HCT116 (cell line): ENCODE results near the gene FLNC. TPM values are rescaled to one million over a fixed set of nuclear protein-coding genes. Genes with fewer than 3 reads are reported as not detected.

Experiments used
- ATAC-seq: fragments of 200-7000 bp; cut with Tn5 transposase; 2 replicates; pipeline ENCODE4 v1.9.1; 2020; ENCODE audit warnings: mild to moderate bottlenecking, moderate library complexity
- BruUV-seq: library from RNA; stranded (reverse); fragments of 400-500 nt; replicated peaks from 2 replicates; lab custom pipeline; 2021; lab: Mats Ljungman, UMichigan
- CTCF ChIA-PET: fragments of 300-600 bp; sonication (Branson Sonifier 250); formaldehyde crosslinking; loops from one replicate; lab custom pipeline; 2021; ENCODE audit warnings: antibody characterized with exemption; lab: Charles Lee
- POLR2A ChIA-PET: fragments of 300-600, 350-600 bp; sonication (Branson Sonifier 250); formaldehyde crosslinking; loops from one replicate; lab custom pipeline; 2021; ENCODE audit warnings: antibody characterized with exemption; lab: Charles Lee
- RAD21 ChIA-PET, 2 experiments: fragments of 300-600 bp; sonication (Branson Sonifier 250); formaldehyde crosslinking; loops; one replicate each; lab custom pipeline; 2023; ENCODE audit warnings: low total read pairs in 2 of 2; ENCODE audit not compliant: uncharacterized antibody in 2 of 2, unreplicated experiment in 2 of 2, low non-redundant PET in 1 of 2; lab: Charles Lee
- DNase-seq: peaks from one replicate; pipeline ENCODE4 v3.0.0-alpha.2; 2010; ENCODE audit warnings: low read depth, low spot score
- H2AFZ ChIP-seq: fragments of 200-600 bp; shearing (Covaris generic), sonication (generic); 2 replicates; pipeline ENCODE4 v1.6.1; 2017; ENCODE audit warnings: low read depth, mixed run types, mixed read lengths, antibody characterized with exemption, low read length; ENCODE audit not compliant: poor library complexity, severe bottlenecking
- H3K27ac ChIP-seq: 2 replicates; pipeline ENCODE4 v1.5.1; 2012; ENCODE audit warnings: low read depth, low read length
- H3K27me3 ChIP-seq: fragments of 200-600 bp; sonication (generic); 2 replicates; pipeline ENCODE4 v1.6.1; 2016; ENCODE audit warnings: mixed run types, low read length, mixed read lengths; ENCODE audit not compliant: insufficient read depth
- H3K36me3 ChIP-seq, 2 experiments: fragments of 200-500 bp in 1 of 2; fragments of 200-600 bp in 1 of 2; sonication (Bioruptor generic) in 1 of 2; sonication (generic) in 1 of 2; 2 replicates each; pipeline versions ENCODE4 v1.5.1 to v1.6.1; 2014 to 2016; ENCODE audit warnings: low read length in 2 of 2, inconsistent platforms in 1 of 2, mixed read lengths in 1 of 2, mixed run types in 1 of 2; ENCODE audit not compliant: insufficient read depth in 2 of 2, control insufficient read depth in 1 of 2
- H3K4me1 ChIP-seq, 2 experiments: fragments of 200-600 bp in 1 of 2; sonication (generic) in 1 of 2; 2 replicates each; pipeline versions ENCODE4 v1.5.1 to v1.6.1; 2012 to 2017; ENCODE audit warnings: low read length in 2 of 2, inconsistent platforms in 1 of 2, mild to moderate bottlenecking in 1 of 2, mixed read lengths in 1 of 2, mixed run types in 1 of 2, moderate library complexity in 1 of 2; ENCODE audit not compliant: insufficient read depth in 2 of 2, control insufficient read depth in 1 of 2
- H3K4me2 ChIP-seq: fragments of 200-600 bp; sonication (generic); 2 replicates; pipeline ENCODE4 v1.6.1; 2017; ENCODE audit warnings: mixed run types, low read length, mixed read lengths
- H3K4me3 ChIP-seq, 2 experiments: fragments of 200-600 bp in 1 of 2; sonication (generic) in 1 of 2; replicated peaks in 1 of 2; 2 replicates each; pipeline ENCODE4 v1.5.1; 2011 to 2016; ENCODE audit warnings: low read length in 2 of 2, control low read depth in 1 of 2, low read depth in 1 of 2, mild to moderate bottlenecking in 1 of 2, mixed read lengths in 1 of 2, mixed run types in 1 of 2
- H3K79me2 ChIP-seq: fragments of 200-600 bp; sonication (generic); 2 replicates; pipeline ENCODE4 v1.6.1; 2017; ENCODE audit warnings: mild to moderate bottlenecking, mixed run types, low read length, moderate library complexity, mixed read lengths; ENCODE audit not compliant: insufficient read depth
- H3K9ac ChIP-seq: fragments of 200-600 bp; sonication (generic); 2 replicates; pipeline ENCODE4 v1.6.1; 2016; ENCODE audit warnings: low read length, mixed read lengths
- H3K9me2 ChIP-seq: fragments of 200-600 bp; sonication (generic), shearing (Covaris generic); 2 replicates; pipeline ENCODE4 v1.6.1; 2017; ENCODE audit warnings: mixed run types, mild to moderate bottlenecking, moderate library complexity; ENCODE audit not compliant: insufficient read depth
- H3K9me3 ChIP-seq, 2 experiments: fragments of 200-500 bp in 1 of 2; fragments of 200-600 bp in 1 of 2; sonication (Bioruptor generic) in 1 of 2; sonication (generic) in 1 of 2; 2 replicates each; pipeline ENCODE4 v1.6.1; 2014 to 2017; ENCODE audit warnings: low read length in 2 of 2, mixed read lengths in 2 of 2, inconsistent platforms in 1 of 2, low read depth in 1 of 2, mild to moderate bottlenecking in 1 of 2, mixed run types in 1 of 2, moderate library complexity in 1 of 2; ENCODE audit not compliant: control insufficient read depth in 1 of 2, insufficient read depth in 1 of 2
- H4K20me1 ChIP-seq: fragments of 200-600 bp; sonication (generic), shearing (Covaris generic); 2 replicates; pipeline ENCODE4 v1.6.1; 2017; ENCODE audit warnings: mixed run types, mild to moderate bottlenecking, moderate library complexity; ENCODE audit not compliant: insufficient read depth
- EGR1 ChIP-seq: IDR thresholded peaks from 2 replicates; pipeline ENCODE4 v1.6.1; 2012; ENCODE audit warnings: low read depth
- FOSL1 ChIP-seq: IDR thresholded peaks from 2 replicates; pipeline ENCODE4 v1.6.1; 2012; ENCODE audit warnings: low read depth
- POLR2AphosphoS5 ChIP-seq: IDR thresholded peaks from 2 replicates; pipeline ENCODE4 v1.6.1; 2011; ENCODE audit warnings: mild to moderate bottlenecking, low read depth, low read length, moderate library complexity
- RAD21 ChIP-seq: IDR thresholded peaks from 2 replicates; pipeline ENCODE4 v1.6.1; 2012; ENCODE audit warnings: low read depth, mild to moderate bottlenecking
- SIN3A ChIP-seq: IDR thresholded peaks from 2 replicates; pipeline ENCODE4 v1.6.1; 2012; ENCODE audit warnings: low read depth
- SP1 ChIP-seq: IDR thresholded peaks from 2 replicates; pipeline ENCODE4 v1.6.1; 2012; ENCODE audit warnings: low read depth
- TCF7L2 ChIP-seq: IDR thresholded peaks from 2 replicates; pipeline ENCODE4 v1.7.0; 2011; ENCODE audit warnings: borderline replicate concordance, inconsistent platforms; ENCODE audit not compliant: insufficient read depth, insufficient read length; ENCODE audit errors: extremely low read depth
- ZNF274 ChIP-seq: fragments of 200-500 bp; sonication (Bioruptor generic); IDR thresholded peaks from 2 replicates; pipeline ENCODE4 v1.6.1; 2014; ENCODE audit warnings: mild to moderate bottlenecking, low read depth, low read length, inconsistent platforms
- intact Hi-C: fragments of 100-400 bp; cut with micrococcal nuclease; formaldehyde crosslinking; loops from 2 replicates; pipeline ENCODE4 v1.10.0; 2022
- total RNA-seq: library from RNA; stranded (reverse); gene quantifications from one replicate; pipeline ENCODE4 v1.2.1, GENCODE V29; 2021; ENCODE audit not compliant: unreplicated experiment
- TF ChIP-seq, protein P1 (sequence below), 3 experiments: fragments of 200-600 bp in 1 of 3; sonication (generic) in 1 of 3; IDR thresholded peaks in 2 of 3; conservative IDR thresholded peaks in 1 of 3; 2 replicates each; pipeline ENCODE4 v1.5.1; 2012 to 2017; ENCODE audit warnings: low read depth in 2 of 3, low read length in 2 of 3, antibody characterized with exemption in 1 of 3, borderline replicate concordance in 1 of 3, control low read depth in 1 of 3, mild to moderate bottlenecking in 1 of 3, mixed read lengths in 1 of 3, mixed run types in 1 of 3, moderate library complexity in 1 of 3; ENCODE audit not compliant: insufficient read depth in 1 of 3
- TF ChIP-seq, protein P2 (sequence below): IDR thresholded peaks from 2 replicates; pipeline ENCODE4 v1.6.1; 2012
- TF ChIP-seq, protein P3 (sequence below): IDR thresholded peaks from 2 replicates; pipeline ENCODE4 v1.6.1; 2012; ENCODE audit warnings: low read depth

FLNC gene
- total RNA-seq, 1 experiment from 2014 or later, result 42.8 TPM

DNA sequence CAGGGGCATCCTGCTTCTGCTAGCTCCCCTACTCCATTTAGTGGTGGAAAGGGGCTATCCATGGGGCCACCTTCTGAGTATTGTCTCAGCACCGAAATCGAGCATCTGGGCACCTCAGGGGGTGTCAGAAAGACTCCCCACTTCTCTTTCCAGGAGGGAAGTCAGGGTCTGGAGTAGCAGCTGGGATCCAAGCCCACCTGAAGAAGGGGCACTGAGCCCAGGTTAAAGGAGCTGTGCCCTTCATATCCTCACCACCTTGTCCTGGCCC is 2.6 kb downstream of the FLNC start:
- no peaks in the 10 kb centered on the region for H3K27me3 ChIP-seq
- no peaks in the 10 kb centered on the region for H4K20me1 ChIP-seq
- ChIA-PET POLR2A (no interaction called here), CTCF (interaction anchor here (1.2 kb wide), 1 partner anchor 9 kb away, joined by 11 read pairs; no protein-coding TSS in a partner anchor), RAD21 (no interaction called here)
- H3K4me1 ChIP-seq, result peaks cover 22 to 58% of the 10 kb centered on the region in 2 experiments
- H3K9me2 ChIP-seq, result no peaks in the 10 kb centered on the region
- peaks cover 0 to 5% of the 10 kb centered on the region in 2 experiments; a peak in 1 of 4 replicates for H3K36me3 ChIP-seq
- H3K9ac ChIP-seq, result no peak overlapping the region
- H3K79me2 ChIP-seq, result peaks cover 18% of the 10 kb centered on the region; the same call in 1 of the 2 replicates
- no peak overlapping the region for H2AFZ ChIP-seq
- no peak overlapping the region for H3K4me2 ChIP-seq
- TF ChIP-seq, protein P1, sequence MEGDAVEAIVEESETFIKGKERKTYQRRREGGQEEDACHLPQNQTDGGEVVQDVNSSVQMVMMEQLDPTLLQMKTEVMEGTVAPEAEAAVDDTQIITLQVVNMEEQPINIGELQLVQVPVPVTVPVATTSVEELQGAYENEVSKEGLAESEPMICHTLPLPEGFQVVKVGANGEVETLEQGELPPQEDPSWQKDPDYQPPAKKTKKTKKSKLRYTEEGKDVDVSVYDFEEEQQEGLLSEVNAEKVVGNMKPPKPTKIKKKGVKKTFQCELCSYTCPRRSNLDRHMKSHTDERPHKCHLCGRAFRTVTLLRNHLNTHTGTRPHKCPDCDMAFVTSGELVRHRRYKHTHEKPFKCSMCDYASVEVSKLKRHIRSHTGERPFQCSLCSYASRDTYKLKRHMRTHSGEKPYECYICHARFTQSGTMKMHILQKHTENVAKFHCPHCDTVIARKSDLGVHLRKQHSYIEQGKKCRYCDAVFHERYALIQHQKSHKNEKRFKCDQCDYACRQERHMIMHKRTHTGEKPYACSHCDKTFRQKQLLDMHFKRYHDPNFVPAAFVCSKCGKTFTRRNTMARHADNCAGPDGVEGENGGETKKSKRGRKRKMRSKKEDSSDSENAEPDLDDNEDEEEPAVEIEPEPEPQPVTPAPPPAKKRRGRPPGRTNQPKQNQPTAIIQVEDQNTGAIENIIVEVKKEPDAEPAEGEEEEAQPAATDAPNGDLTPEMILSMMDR (IDR thresholded peaks at IDR 0.05 in 2 of 3, conservative IDR thresholded peaks at IDR 0.05 in 1 of 3; ENCODE audit: borderline replicate concordance in 1 of 3, insufficient read depth in 1 of 3, low read depth in 2 of 3, low read length in 2 of 3), result no peak
- TF ChIP-seq FOSL1 (no peak), RAD21 (no peak), ZNF274 (no peak), SP1 (no peak), SIN3A (no peak), POLR2AphosphoS5 (no peak), TCF7L2 (no peak), EGR1 (no peak)
- TF ChIP-seq, protein P2, sequence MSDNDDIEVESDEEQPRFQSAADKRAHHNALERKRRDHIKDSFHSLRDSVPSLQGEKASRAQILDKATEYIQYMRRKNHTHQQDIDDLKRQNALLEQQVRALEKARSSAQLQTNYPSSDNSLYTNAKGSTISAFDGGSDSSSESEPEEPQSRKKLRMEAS, result no peak
- TF ChIP-seq, protein P3, sequence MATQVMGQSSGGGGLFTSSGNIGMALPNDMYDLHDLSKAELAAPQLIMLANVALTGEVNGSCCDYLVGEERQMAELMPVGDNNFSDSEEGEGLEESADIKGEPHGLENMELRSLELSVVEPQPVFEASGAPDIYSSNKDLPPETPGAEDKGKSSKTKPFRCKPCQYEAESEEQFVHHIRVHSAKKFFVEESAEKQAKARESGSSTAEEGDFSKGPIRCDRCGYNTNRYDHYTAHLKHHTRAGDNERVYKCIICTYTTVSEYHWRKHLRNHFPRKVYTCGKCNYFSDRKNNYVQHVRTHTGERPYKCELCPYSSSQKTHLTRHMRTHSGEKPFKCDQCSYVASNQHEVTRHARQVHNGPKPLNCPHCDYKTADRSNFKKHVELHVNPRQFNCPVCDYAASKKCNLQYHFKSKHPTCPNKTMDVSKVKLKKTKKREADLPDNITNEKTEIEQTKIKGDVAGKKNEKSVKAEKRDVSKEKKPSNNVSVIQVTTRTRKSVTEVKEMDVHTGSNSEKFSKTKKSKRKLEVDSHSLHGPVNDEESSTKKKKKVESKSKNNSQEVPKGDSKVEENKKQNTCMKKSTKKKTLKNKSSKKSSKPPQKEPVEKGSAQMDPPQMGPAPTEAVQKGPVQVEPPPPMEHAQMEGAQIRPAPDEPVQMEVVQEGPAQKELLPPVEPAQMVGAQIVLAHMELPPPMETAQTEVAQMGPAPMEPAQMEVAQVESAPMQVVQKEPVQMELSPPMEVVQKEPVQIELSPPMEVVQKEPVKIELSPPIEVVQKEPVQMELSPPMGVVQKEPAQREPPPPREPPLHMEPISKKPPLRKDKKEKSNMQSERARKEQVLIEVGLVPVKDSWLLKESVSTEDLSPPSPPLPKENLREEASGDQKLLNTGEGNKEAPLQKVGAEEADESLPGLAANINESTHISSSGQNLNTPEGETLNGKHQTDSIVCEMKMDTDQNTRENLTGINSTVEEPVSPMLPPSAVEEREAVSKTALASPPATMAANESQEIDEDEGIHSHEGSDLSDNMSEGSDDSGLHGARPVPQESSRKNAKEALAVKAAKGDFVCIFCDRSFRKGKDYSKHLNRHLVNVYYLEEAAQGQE, result no peak
- no TSS peak for BruUV-seq
- H3K4me3 ChIP-seq, result no peak overlapping the region
- DNase-seq (no peak), ATAC-seq (no peak)
- no peaks in the 10 kb centered on the region for H3K9me3 ChIP-seq
- H3K27ac ChIP-seq, result no peak overlapping the region
- intact Hi-C loops, result no loop called here
